ENCODE data around the gene CEBPA. TPM values are rescaled to one million over a fixed set of nuclear protein-coding genes. Genes with fewer than 3 reads are reported as not detected.

CEBPA gene
- polyA plus RNA-seq, 1 experiment = 0.50 TPM

- Histone ChIP-seq H3K27me3 (ENCODE audit: control insufficient read depth, insufficient read depth, low read length) (no peaks in the 10 kb centered on the region), H3K4me3 (ENCODE audit: low read depth, low read length) (no peak overlapping the region), H3K36me3 (ENCODE audit: control insufficient read depth, insufficient read depth, low read length) (no peaks in the 10 kb centered on the region)
- POLR2A ChIA-PET = no interaction called here
- CTCF ChIA-PET = no interaction called here
- TF ChIP-seq CTCF (IDR thresholded peaks at IDR 0.05; ENCODE audit: insufficient read depth, low read depth, low read length) = no peak
- no peak for DNase-seq (ENCODE audit: low read depth)
Observed at GRCh38 chr19:33333642-33334041, 31.3 kb upstream of the CEBPA start.

DNA sequence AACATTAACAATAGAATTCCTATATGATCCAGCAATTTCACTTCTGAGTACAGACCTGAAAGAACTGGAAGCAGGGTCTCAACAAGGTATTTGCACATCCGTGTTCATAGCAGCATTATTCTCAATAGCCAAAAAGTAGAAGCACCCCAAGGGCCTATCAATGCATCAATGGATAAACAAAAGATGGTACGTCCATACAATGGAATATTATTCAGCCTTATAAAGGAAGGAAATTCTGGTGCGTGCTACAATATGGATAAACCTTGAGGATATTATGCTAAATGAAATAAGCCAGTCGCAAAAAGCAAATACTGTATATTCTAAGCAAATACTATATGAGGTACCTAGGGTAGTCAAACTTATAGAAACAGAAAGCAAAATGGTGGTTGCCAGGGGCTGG lies 30.8 kb upstream of the CEBPA start:
- no peak for DNase-seq (ENCODE audit: low read depth)
- Histone ChIP-seq H3K36me3 (ENCODE audit: control insufficient read depth, insufficient read depth, low read length) (no peaks in the 10 kb centered on the region), H3K27me3 (ENCODE audit: control insufficient read depth, insufficient read depth, low read length) (no peaks in the 10 kb centered on the region), H3K4me3 (ENCODE audit: low read depth, low read length) (no peak overlapping the region)
- no peak for TF ChIP-seq CTCF (IDR thresholded peaks at IDR 0.05; ENCODE audit: insufficient read depth, low read depth, low read length)
- POLR2A ChIA-PET = no interaction called here
- CTCF ChIA-PET = no interaction called here

DNA sequence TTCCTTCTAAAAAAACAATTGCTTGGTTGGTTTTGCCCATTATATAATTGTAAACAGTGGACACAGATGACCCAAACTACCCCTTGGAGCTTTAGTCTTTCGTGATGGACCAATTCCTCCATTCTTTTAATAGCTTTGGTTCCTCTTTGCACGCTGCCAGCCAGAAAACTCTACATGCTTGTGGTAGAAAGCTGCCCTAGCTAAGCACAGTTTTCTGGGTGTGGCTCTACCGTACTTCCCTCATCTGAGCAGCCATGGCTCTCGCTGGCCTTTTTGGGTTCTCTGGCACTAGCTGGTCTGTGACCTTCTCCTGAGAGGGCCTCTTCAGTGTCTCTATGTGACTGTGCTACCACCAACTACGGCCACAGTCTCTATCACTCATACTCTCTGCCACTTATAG lies 29.9 kb upstream of the CEBPA start:
- no peak for DNase-seq (ENCODE audit: low read depth)
- TF ChIP-seq CTCF (IDR thresholded peaks at IDR 0.05; ENCODE audit: insufficient read depth, low read depth, low read length) = no peak
- CTCF ChIA-PET = interaction anchor here (0.6 kb wide), 1 partner anchor 9 kb away, joined by 3 read pairs; no protein-coding TSS in a partner anchor
- Histone ChIP-seq H3K4me3 (ENCODE audit: low read depth, low read length) (no peak overlapping the region), H3K36me3 (ENCODE audit: control insufficient read depth, insufficient read depth, low read length) (no peaks in the 10 kb centered on the region), H3K27me3 (ENCODE audit: control insufficient read depth, insufficient read depth, low read length) (no peaks in the 10 kb centered on the region)
- POLR2A ChIA-PET = no interaction called here

GRCh38 chr19:33329736-33330135 lies 27.4 kb upstream of the CEBPA start:
- no peak for DNase-seq (ENCODE audit: low read depth)
- no peak for TF ChIP-seq CTCF (IDR thresholded peaks at IDR 0.05; ENCODE audit: insufficient read depth, low read depth, low read length)
- Histone ChIP-seq H3K27me3 (ENCODE audit: control insufficient read depth, insufficient read depth, low read length) (no peaks in the 10 kb centered on the region), H3K4me3 (ENCODE audit: low read depth, low read length) (no peak overlapping the region), H3K36me3 (ENCODE audit: control insufficient read depth, insufficient read depth, low read length) (no peaks in the 10 kb centered on the region)
- ChIA-PET POLR2A (no interaction called here), CTCF (no interaction called here)

DNA sequence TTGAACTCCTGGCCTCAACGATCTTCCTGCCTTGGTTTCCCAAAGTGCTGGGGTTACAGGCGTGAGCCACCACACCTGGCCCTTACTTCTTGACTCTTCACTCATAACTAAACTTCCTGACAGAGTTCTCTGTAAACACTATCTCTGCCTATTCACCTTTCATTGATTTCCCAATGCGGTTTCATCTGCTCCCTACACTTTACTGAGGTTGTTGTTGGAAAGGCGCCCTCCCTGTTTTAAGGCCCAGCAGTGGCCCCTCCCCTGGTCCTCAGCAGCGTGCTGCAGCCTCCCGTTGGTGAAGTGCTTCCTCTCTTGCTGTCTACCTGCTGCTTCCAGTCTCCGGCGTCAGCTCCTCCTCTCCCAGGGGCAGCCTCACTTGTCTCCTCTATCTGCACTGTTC lies 26.7 kb upstream of the CEBPA start:
- ChIA-PET CTCF (no interaction called here), POLR2A (no interaction called here)
- no peak for TF ChIP-seq CTCF (IDR thresholded peaks at IDR 0.05; ENCODE audit: insufficient read depth, low read depth, low read length)
- Histone ChIP-seq H3K4me3 (ENCODE audit: low read depth, low read length) (no peak overlapping the region), H3K36me3 (ENCODE audit: control insufficient read depth, insufficient read depth, low read length) (no peaks in the 10 kb centered on the region), H3K27me3 (ENCODE audit: control insufficient read depth, insufficient read depth, low read length) (no peaks in the 10 kb centered on the region)
- DNase-seq (ENCODE audit: low read depth) = no peak
